GM18502 (cell line): ENCODE results near the gene PTBP2.

Experiments used
- ATAC-seq: cut with Tn5 transposase; IDR thresholded peaks from one replicate; pipeline ENCODE4 v1.9.1; 2021; ENCODE audit warnings: mild to moderate bottlenecking; ENCODE audit not compliant: unreplicated experiment, poor library complexity

Gene PTBP2

GRCh38 chr1:96721416-96722160 lies at the start of gene PTBP2:
TSS of gene PTBP2 (plus strand) at chr1:96721784. CDS start at chr1:96721865, 81 bp downstream.
- peak; percentile 96 for ATAC-seq

GRCh38 chr1:96674915-96675314 lies 46.7 kb upstream of the PTBP2 start:
- no peak for ATAC-seq

- no peak for ATAC-seq
Measured at GRCh38 chr1:96682056-96682455, 39.5 kb upstream of the PTBP2 start.

GRCh38 chr1:96683931-96684330 lies 37.7 kb upstream of the PTBP2 start:
- no peak for ATAC-seq

- ATAC-seq, result no peak
Measured at GRCh38 chr1:96684744-96685143, 36.8 kb upstream of the PTBP2 start.

- ATAC-seq, result no peak
Measured at GRCh38 chr1:96688767-96689166, 32.8 kb upstream of the PTBP2 start.

GRCh38 chr1:96695954-96696353 lies 25.6 kb upstream of the PTBP2 start:
- ATAC-seq, result no peak

- ATAC-seq, result no peak
Measured at GRCh38 chr1:96698342-96698983, 23.1 kb upstream of the PTBP2 start.

- no peak for ATAC-seq
Measured at GRCh38 chr1:96703186-96703585, 18.4 kb upstream of the PTBP2 start.

GRCh38 chr1:96707023-96707422 lies 14.6 kb upstream of the PTBP2 start:
- no peak for ATAC-seq

- no peak for ATAC-seq
Measured at GRCh38 chr1:96708482-96708881, 13.1 kb upstream of the PTBP2 start.

- no peak for ATAC-seq
Measured at GRCh38 chr1:96710708-96711477, 10.7 kb upstream of the PTBP2 start.

- no peak for ATAC-seq
Measured at GRCh38 chr1:96713649-96714048, 7.9 kb upstream of the PTBP2 start.

- no peak for ATAC-seq
Measured at GRCh38 chr1:96714881-96715280, 6.7 kb upstream of the PTBP2 start.

- ATAC-seq, result no peak
Measured at GRCh38 chr1:96715482-96715881, 6.1 kb upstream of the PTBP2 start.

GRCh38 chr1:96721053-96721415 lies 550 bp upstream of the PTBP2 start:
- peak; percentile 13 for ATAC-seq

GRCh38 chr1:96722161-96722922 lies 758 bp downstream of the PTBP2 start:
- ATAC-seq, result peak; percentile 54

- no peak for ATAC-seq
Measured at GRCh38 chr1:96722958-96723357, 1.4 kb downstream of the PTBP2 start.

- ATAC-seq, result no peak
Measured at GRCh38 chr1:96723377-96723776, 1.8 kb downstream of the PTBP2 start.

- no peak for ATAC-seq
Measured at GRCh38 chr1:96723936-96724335, 2.4 kb downstream of the PTBP2 start.

- no peak for ATAC-seq
Measured at GRCh38 chr1:96727860-96728259, 6.3 kb downstream of the PTBP2 start.
